Neural cell (in vitro differentiated cells): ENCODE measurements around the gene ELOB. TPM values are rescaled to one million over a fixed set of nuclear protein-coding genes. Genes with fewer than 3 reads are reported as not detected.
A peak's percentile ranks its signal among the peaks of the same experiment; 100 is the strongest.

Source experiments
- H2AFZ ChIP-seq: fragments of 200-600, 300-800 bp; sonication (generic), shearing (Covaris generic); 2 replicates; pipeline ENCODE4 v1.6.0; 2014; ENCODE audit warnings: low read depth, mild to moderate bottlenecking, antibody characterized with exemption, low read length, moderate library complexity
- H3F3A ChIP-seq: fragments of 200-600 bp; shearing (Covaris generic); 2 replicates; pipeline ENCODE4 v1.6.1; 2016; ENCODE audit warnings: mild to moderate bottlenecking, moderate library complexity, mixed read lengths, antibody characterized with exemption, low read length; ENCODE audit not compliant: insufficient read depth, poor library complexity, severe bottlenecking
- H3K27ac ChIP-seq: fragments of 200-600, 300-800 bp; sonication (generic), shearing (Covaris generic); 2 replicates; pipeline ENCODE4 v1.5.1; 2014; ENCODE audit warnings: mild to moderate bottlenecking, low read length, moderate library complexity
- H3K27me3 ChIP-seq: fragments of 300-800, 200-600 bp; sonication (generic), shearing (Covaris generic); 2 replicates; pipeline ENCODE4 v1.6.0; 2014; ENCODE audit warnings: mild to moderate bottlenecking, low read depth, low read length, moderate library complexity; ENCODE audit not compliant: insufficient read depth
- H3K36me3 ChIP-seq: fragments of 300-800, 200-600 bp; sonication (generic), shearing (Covaris generic); 2 replicates; pipeline ENCODE4 v1.5.1; 2014; ENCODE audit warnings: mild to moderate bottlenecking, antibody characterized with exemption, low read length, moderate library complexity; ENCODE audit not compliant: insufficient read depth
- H3K4me2 ChIP-seq: fragments of 300-800, 200-600 bp; sonication (generic), shearing (Covaris generic); 2 replicates; pipeline ENCODE4 v1.6.0; 2014; ENCODE audit warnings: mild to moderate bottlenecking, low read length
- H3K4me3 ChIP-seq: fragments of 300-800, 200-600 bp; sonication (generic), shearing (Covaris generic); 2 replicates; pipeline ENCODE4 v1.5.1; 2014; ENCODE audit warnings: mild to moderate bottlenecking, low read length, moderate library complexity
- H3K79me2 ChIP-seq: fragments of 200-600 bp; shearing (Covaris generic); replicated peaks from 2 replicates; pipeline ENCODE4 v1.6.0; 2014; ENCODE audit warnings: mild to moderate bottlenecking, low read length, moderate library complexity; ENCODE audit not compliant: insufficient read depth
- H3K9ac ChIP-seq: fragments of 300-800, 200-600 bp; sonication (generic), shearing (Covaris generic); 2 replicates; pipeline ENCODE4 v1.6.1; 2016; ENCODE audit warnings: mild to moderate bottlenecking, low read length, mixed read lengths
- H3K9me2 ChIP-seq: fragments of 200-600 bp; shearing (Covaris generic); 2 replicates; pipeline ENCODE4 v1.6.1; 2016; ENCODE audit warnings: mild to moderate bottlenecking, low read length, mixed read lengths; ENCODE audit not compliant: insufficient read depth
- H3K9me3 ChIP-seq: fragments of 200-600, 300-800 bp; sonication (generic), shearing (Covaris generic); 2 replicates; pipeline ENCODE4 v1.6.1; 2016; ENCODE audit warnings: mild to moderate bottlenecking, mixed run types, low read length, moderate library complexity, mixed read lengths
- H4K20me1 ChIP-seq: fragments of 200-600 bp; shearing (Covaris generic); 2 replicates; pipeline ENCODE4 v1.6.1; 2016; ENCODE audit warnings: mild to moderate bottlenecking, mixed run types; ENCODE audit not compliant: insufficient read depth
- EP300 ChIP-seq: fragments of 450-650 bp; conservative IDR thresholded peaks from 2 replicates; pipeline ENCODE4 v1.6.1; 2014; ENCODE audit warnings: antibody characterized with exemption, mild to moderate bottlenecking, moderate library complexity; ENCODE audit not compliant: poor library complexity, severe bottlenecking
- EZH2 ChIP-seq: fragments of 200-600, 300-800 bp; shearing (Covaris generic), sonication (generic); IDR thresholded peaks from 2 replicates; pipeline ENCODE4 v1.6.1; 2014; ENCODE audit warnings: antibody characterized with exemption, low read length, borderline replicate concordance, mild to moderate bottlenecking; ENCODE audit not compliant: insufficient read depth, poor library complexity, severe bottlenecking
- MXI1 ChIP-seq: fragments of 450-650 bp; conservative IDR thresholded peaks from 2 replicates; pipeline ENCODE4 v1.6.1; 2014; ENCODE audit warnings: antibody characterized with exemption, mild to moderate bottlenecking; ENCODE audit not compliant: poor library complexity, severe bottlenecking
- POLR2AphosphoS5 ChIP-seq: IDR thresholded peaks from 2 replicates; pipeline ENCODE4 v1.6.1; 2012
- RAD21 ChIP-seq: fragments of 450-650 bp; conservative IDR thresholded peaks from 2 replicates; pipeline ENCODE4 v1.6.1; 2014; ENCODE audit warnings: antibody characterized with exemption, mild to moderate bottlenecking, moderate library complexity
- SMC3 ChIP-seq: fragments of 450-650 bp; conservative IDR thresholded peaks from 2 replicates; pipeline ENCODE4 v1.6.1; 2014; ENCODE audit warnings: antibody characterized with exemption, mild to moderate bottlenecking, moderate library complexity; ENCODE audit not compliant: poor library complexity
- TAF1 ChIP-seq: IDR thresholded peaks from 2 replicates; pipeline ENCODE4 v1.6.1; 2012; ENCODE audit warnings: low read depth
- polyA plus RNA-seq: library from polyadenylated mRNA; depleted of rRNA; stranded (reverse); fragments of >200 nt; gene quantifications from 2 replicates; pipeline ENCODE4 v1.2.3, GENCODE V29; 2014
- TF ChIP-seq, protein P1 (sequence below): IDR thresholded peaks from 2 replicates; pipeline ENCODE4 v1.6.1; 2012; ENCODE audit warnings: borderline replicate concordance
- TF ChIP-seq, protein P2 (sequence below): fragments of 450-650 bp; IDR thresholded peaks from 2 replicates; pipeline ENCODE4 v1.5.1; 2014; ENCODE audit warnings: antibody characterized with exemption, mild to moderate bottlenecking, moderate library complexity; ENCODE audit not compliant: poor library complexity, severe bottlenecking

The ELOB gene
- polyA plus RNA-seq, 1 donor from 2014 or later, result 513 TPM

DNA sequence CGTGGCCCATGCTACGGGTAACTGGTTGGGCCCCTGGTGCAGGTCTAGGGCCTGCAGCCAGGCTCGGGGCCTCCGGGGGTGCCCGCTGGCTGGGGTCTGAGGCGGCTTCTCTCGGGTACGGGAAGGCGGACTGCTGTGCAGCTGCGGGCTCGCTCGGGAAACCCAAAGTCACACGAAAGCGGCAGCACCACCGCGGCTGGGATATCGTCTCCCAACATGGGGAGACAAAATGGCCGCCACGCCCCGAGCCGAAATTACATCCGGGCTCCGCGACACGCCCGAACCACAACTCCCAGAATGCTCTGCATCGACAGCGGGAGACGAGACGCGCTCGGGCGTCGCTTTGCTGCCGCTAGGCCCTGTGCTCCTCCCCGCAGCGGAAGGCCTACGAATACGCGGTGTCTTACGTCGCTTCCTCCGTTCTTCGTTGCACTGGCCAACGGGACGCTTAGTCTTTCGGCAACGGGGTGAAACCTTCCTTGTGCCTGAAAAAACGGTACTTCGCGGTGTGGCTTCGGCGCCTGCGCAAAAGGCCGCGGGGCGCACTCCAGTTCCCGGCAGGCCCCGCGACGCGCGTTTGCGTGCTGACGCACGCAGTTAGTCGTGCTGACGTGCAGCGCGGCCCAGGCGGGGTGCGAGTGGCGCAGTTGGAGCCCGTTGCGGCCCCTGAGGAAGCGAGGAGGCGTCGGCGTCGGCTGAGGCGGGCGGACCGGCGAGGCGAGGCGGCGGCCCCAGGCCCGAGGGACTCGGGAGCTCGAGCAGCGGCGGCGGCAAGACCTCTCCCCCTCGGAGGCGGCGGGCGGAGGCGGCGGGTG lies 24.8 kb downstream of the ELOB start, which contains the start of gene SRRM2:
Gene SRRM2, plus strand, starts transcription at position 604 of the 815 bp plus-strand sequence. CDS start 3,727 bp downstream, outside the sequence.
- Histone ChIP-seq H3K4me2 (peak within 1 kb of the TSS; percentile 79), H3K36me3 (no peaks in the 10 kb centered on the region), H3K9ac (peak within 1 kb of the TSS; percentile 99), H2AFZ (peak within 1 kb of the TSS; percentile 87), H3F3A (peaks cover 3% of the 10 kb centered on the region), H3K9me2 (no peaks in the 10 kb centered on the region), H3K4me3 (peak within 1 kb of the TSS; percentile 98), H4K20me1 (peaks cover 10% of the 10 kb centered on the region), H3K9me3 (no peaks in the 10 kb centered on the region), H3K27me3 (no peaks in the 10 kb centered on the region), H3K79me2 (peaks cover 46% of the 10 kb centered on the region), H3K27ac (peak within 1 kb of the TSS; percentile 100)
- TF ChIP-seq, protein P1, sequence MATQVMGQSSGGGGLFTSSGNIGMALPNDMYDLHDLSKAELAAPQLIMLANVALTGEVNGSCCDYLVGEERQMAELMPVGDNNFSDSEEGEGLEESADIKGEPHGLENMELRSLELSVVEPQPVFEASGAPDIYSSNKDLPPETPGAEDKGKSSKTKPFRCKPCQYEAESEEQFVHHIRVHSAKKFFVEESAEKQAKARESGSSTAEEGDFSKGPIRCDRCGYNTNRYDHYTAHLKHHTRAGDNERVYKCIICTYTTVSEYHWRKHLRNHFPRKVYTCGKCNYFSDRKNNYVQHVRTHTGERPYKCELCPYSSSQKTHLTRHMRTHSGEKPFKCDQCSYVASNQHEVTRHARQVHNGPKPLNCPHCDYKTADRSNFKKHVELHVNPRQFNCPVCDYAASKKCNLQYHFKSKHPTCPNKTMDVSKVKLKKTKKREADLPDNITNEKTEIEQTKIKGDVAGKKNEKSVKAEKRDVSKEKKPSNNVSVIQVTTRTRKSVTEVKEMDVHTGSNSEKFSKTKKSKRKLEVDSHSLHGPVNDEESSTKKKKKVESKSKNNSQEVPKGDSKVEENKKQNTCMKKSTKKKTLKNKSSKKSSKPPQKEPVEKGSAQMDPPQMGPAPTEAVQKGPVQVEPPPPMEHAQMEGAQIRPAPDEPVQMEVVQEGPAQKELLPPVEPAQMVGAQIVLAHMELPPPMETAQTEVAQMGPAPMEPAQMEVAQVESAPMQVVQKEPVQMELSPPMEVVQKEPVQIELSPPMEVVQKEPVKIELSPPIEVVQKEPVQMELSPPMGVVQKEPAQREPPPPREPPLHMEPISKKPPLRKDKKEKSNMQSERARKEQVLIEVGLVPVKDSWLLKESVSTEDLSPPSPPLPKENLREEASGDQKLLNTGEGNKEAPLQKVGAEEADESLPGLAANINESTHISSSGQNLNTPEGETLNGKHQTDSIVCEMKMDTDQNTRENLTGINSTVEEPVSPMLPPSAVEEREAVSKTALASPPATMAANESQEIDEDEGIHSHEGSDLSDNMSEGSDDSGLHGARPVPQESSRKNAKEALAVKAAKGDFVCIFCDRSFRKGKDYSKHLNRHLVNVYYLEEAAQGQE, result peak; percentile 54
- TF ChIP-seq MXI1, result peak; percentile 67
- peak; percentile 97 for TF ChIP-seq POLR2AphosphoS5
- no peak for TF ChIP-seq EZH2
- TF ChIP-seq SMC3, result no peak
- no peak for TF ChIP-seq RAD21
- peak; percentile 78 for TF ChIP-seq EP300
- TF ChIP-seq, protein P2, sequence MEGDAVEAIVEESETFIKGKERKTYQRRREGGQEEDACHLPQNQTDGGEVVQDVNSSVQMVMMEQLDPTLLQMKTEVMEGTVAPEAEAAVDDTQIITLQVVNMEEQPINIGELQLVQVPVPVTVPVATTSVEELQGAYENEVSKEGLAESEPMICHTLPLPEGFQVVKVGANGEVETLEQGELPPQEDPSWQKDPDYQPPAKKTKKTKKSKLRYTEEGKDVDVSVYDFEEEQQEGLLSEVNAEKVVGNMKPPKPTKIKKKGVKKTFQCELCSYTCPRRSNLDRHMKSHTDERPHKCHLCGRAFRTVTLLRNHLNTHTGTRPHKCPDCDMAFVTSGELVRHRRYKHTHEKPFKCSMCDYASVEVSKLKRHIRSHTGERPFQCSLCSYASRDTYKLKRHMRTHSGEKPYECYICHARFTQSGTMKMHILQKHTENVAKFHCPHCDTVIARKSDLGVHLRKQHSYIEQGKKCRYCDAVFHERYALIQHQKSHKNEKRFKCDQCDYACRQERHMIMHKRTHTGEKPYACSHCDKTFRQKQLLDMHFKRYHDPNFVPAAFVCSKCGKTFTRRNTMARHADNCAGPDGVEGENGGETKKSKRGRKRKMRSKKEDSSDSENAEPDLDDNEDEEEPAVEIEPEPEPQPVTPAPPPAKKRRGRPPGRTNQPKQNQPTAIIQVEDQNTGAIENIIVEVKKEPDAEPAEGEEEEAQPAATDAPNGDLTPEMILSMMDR, result peak; percentile 28
- peak; percentile 78 for TF ChIP-seq TAF1

DNA sequence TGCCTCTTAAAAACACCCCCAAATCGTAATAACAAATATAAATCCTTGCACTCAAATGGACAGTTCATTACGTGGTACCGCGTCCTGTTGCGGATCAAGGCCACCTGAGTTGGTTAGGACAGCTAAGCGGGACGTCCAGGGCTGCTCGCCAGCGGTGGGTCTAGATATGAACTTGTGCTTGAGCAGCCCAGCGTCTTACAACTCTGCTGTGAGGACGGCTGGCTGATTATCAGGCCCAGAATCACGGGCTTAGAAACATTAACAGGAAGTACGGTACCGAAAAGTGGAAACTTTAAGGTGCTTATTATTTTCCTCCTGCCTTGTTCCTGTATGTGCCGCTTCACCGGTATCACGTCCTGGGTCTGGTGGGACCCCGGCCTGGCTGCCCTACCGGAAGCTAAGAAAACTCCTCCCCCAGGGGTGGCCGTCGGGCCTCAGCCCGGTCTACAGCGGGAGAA lies 25.5 kb downstream of the ELOB start:
- H3K79me2 ChIP-seq, result peaks cover 40% of the 10 kb centered on the region
- peak overlapping the region; percentile 100 for H3K27ac ChIP-seq
- no peaks in the 10 kb centered on the region for H3K9me2 ChIP-seq
- peak overlapping the region; percentile 98 for H3K4me3 ChIP-seq
- H3K27me3 ChIP-seq, result no peaks in the 10 kb centered on the region
- peak overlapping the region; percentile 79 for H3K4me2 ChIP-seq
- H2AFZ ChIP-seq, result peak overlapping the region; percentile 87
- H3K36me3 ChIP-seq, result no peaks in the 10 kb centered on the region
- TF ChIP-seq, protein P2, result no peak
- TF ChIP-seq, protein P1, result no peak
- TF ChIP-seq MXI1 (no peak), EZH2 (no peak), EP300 (no peak), POLR2AphosphoS5 (no peak), SMC3 (no peak), TAF1 (no peak), RAD21 (no peak)
- peaks cover 3% of the 10 kb centered on the region for H3F3A ChIP-seq
- H4K20me1 ChIP-seq, result peaks cover 5% of the 10 kb centered on the region
- no peaks in the 10 kb centered on the region for H3K9me3 ChIP-seq
- H3K9ac ChIP-seq, result peak overlapping the region; percentile 99
